Chondrocyte (in vitro differentiated cells): ENCODE measurements around the gene LMNTD2. TPM values are rescaled to one million over a fixed set of nuclear protein-coding genes. Genes with fewer than 3 reads are reported as not detected.

Source experiments
- DNase-seq: peaks from one replicate; pipeline ENCODE4 v3.0.0; 2021; ENCODE audit warnings: mixed read lengths, low spot score
- H3K27ac Mint-ChIP-seq: one replicate; pipeline ENCODE4 v1.8.0; 2021; ENCODE audit warnings: mild to moderate bottlenecking, moderate library complexity, mixed read lengths; ENCODE audit not compliant: unreplicated experiment
- H3K27me3 Mint-ChIP-seq: 2 replicates; pipeline ENCODE4 v1.8.0; 2021; ENCODE audit warnings: low read depth, mixed read lengths
- H3K36me3 Mint-ChIP-seq: 2 replicates; pipeline ENCODE4 v1.8.0; 2021; ENCODE audit warnings: low read depth, mixed read lengths
- H3K4me1 Mint-ChIP-seq: 2 replicates; pipeline ENCODE4 v1.8.0; 2021; ENCODE audit warnings: low read depth, mild to moderate bottlenecking, mixed read lengths
- H3K4me3 Mint-ChIP-seq: one replicate; pipeline ENCODE4 v1.8.0; 2021; ENCODE audit warnings: mild to moderate bottlenecking, moderate library complexity, mixed read lengths; ENCODE audit not compliant: unreplicated experiment
- H3K9me3 Mint-ChIP-seq: 2 replicates; pipeline ENCODE4 v1.8.0; 2021; ENCODE audit warnings: low read depth, mixed read lengths
- CTCF ChIP-seq: fragments of 200-600 bp; sonication (generic); IDR thresholded peaks from 2 replicates; pipeline ENCODE4 v1.5.0; 2021; ENCODE audit warnings: antibody characterized with exemption, mild to moderate bottlenecking, moderate library complexity
- microRNA-seq: library from miRNA; unstranded; fragments of <30 nt; microRNA quantifications from one replicate; pipeline ENCODE4 v1.2.0, GENCODE V29; 2020; ENCODE audit warnings: borderline number of aligned reads
- total RNA-seq: library from RNA; stranded (reverse); gene quantifications from 3 replicates; pipeline ENCODE4 v1.2.1, GENCODE V29; 2021

LMNTD2 gene
- total RNA-seq, 1 donor from 2014 or later: 5.5 TPM

DNA sequence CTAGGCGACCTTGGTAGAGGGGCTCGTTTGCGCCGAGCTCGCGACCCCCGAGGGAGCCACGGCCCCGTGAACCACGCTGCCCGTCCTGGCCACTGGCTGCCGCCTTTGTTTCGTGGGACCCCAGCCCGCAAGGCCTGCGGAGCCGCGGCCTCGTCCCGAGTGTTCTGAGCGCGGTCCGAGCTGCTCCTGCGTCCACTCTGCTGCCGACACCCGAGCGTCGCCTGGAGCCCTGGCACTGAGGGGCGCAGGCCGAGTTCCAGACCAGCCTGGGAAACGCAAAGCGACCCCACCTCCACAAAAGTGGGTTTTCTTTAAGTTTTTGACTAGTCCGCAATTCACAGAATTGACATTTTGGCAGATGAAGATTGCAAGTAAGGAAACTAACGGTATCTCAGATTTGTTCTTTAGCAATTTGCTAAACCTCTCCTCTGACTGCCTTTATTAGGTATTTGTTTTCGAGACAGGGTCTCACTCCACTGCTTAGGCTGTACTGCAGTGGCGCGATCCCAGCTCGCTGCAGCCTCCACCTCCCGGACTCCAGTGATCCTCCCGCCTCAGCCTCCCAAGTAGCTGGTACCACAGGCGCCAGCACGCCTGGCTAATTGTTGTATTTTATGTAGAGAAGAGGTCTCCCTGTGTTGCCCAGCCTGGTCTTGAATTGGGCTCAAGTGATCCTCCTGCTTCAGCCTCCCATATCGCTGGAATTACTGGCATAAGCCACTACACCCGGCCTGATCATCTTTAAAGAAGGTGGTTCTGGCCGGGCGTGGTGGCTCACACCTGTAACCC, 52.6 kb downstream of the LMNTD2 start:
- DNase-seq: no peak
- Mint-ChIP-seq H3K4me3 (peak overlapping the region; percentile 93), H3K4me1 (peaks cover 38% of the 10 kb centered on the region), H3K27ac (peak overlapping the region; percentile 74), H3K27me3 (no peaks in the 10 kb centered on the region), H3K36me3 (peaks cover 7% of the 10 kb centered on the region), H3K9me3 (no peaks in the 10 kb centered on the region)
- no peak for TF ChIP-seq CTCF

DNA sequence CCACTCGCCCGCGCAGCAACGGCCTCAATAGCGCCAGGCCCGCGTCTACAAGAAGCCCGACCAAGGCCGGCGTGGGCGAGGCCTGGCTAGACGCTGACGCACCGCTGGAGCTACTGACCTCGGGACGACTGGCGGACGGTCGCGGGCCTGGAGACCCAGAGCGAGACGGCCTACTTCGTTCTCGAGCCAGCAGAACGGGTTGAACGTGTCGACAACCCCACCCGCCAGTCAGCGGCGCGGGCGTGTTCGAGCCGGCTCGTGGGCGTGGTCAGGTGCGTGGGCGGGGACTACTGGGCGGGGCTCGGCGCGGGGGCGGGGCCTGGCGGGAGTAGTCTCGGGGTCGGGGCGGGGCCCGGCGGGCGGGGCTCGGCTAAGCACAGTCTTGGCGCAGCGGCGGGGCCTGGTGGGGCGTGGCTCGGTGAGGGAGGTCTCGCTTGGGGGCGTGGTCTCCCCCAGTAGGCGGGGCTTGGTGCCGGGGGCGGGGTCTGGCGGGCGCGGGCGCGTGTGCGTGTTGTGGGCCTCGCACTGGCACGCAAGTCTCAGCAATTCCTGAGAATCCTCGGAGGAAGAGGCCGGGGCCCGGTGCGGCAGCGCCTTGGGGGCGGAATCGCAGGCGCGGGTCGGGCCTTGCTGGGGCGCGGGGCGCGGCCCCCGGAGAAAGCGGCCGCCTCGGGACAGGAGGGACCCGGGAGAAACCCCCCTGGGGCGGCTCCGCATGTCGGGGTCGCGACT, 53.4 kb downstream of the LMNTD2 start, which contains the start of gene RNH1:
RNH1 (minus strand) TSS at position 248 of the 732 bp plus-strand sequence. CDS start 5,080 bp downstream, outside the sequence.
- H3K27me3 Mint-ChIP-seq: no peaks in the 10 kb centered on the region
- H3K4me1 Mint-ChIP-seq: peaks cover 40% of the 10 kb centered on the region
- peaks cover 7% of the 10 kb centered on the region for H3K36me3 Mint-ChIP-seq
- H3K9me3 Mint-ChIP-seq: no peaks in the 10 kb centered on the region
- H3K27ac Mint-ChIP-seq: peak within 1 kb of the TSS; percentile 100
- DNase-seq: peak; percentile 100
- no peak for TF ChIP-seq CTCF
- H3K4me3 Mint-ChIP-seq: peak within 1 kb of the TSS; percentile 93

DNA sequence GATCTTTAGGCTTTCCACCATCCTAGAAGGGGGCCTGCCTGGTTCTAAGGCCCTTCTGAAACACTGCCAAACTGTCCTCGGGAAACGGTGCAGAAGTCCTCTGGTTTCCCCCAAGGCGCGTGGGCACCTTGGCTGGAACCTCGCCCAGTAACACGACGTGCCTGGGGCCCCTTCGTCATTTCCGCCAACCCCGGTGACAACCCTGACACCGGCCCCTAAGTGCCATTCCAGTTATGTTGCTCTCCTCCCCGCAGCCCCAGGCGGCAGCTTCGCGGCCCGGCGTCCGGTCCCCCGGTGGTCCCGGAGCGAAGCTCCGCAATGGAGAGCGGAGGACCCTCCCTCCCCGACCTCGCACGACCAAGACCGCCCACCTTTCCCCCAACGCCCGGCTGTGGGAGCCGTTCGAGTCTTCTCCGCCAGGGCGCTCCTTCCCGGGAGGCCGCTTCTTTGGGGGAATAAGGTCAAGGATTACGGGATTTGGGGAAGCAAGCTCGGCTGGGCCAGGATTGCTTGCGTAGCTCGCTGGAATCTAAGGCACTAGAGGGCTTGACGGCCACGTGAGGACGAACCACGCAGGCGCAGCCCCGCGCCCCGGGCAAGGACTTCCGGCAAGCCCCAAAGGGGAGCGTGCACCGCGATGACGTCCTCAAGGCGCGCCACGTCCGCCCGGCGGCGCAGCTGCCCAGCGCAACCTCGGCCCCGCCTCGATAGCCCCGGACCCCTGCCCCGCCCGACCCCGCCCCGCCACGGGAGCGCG, 54.1 kb downstream of the LMNTD2 start:
- Mint-ChIP-seq H3K36me3 (peaks cover 4% of the 10 kb centered on the region), H3K27ac (peak overlapping the region; percentile 100), H3K9me3 (no peaks in the 10 kb centered on the region), H3K4me1 (peaks cover 40% of the 10 kb centered on the region), H3K4me3 (peak overlapping the region; percentile 93), H3K27me3 (no peaks in the 10 kb centered on the region)
- peak; percentile 42 for TF ChIP-seq CTCF
- DNase-seq: no peak

GRCh38 chr11:504994-505344, 55.6 kb downstream of the LMNTD2 start:
- Mint-ChIP-seq H3K36me3 (peaks cover 7% of the 10 kb centered on the region), H3K4me3 (peak overlapping the region; percentile 93), H3K27ac (peak overlapping the region; percentile 100), H3K4me1 (peaks cover 39% of the 10 kb centered on the region), H3K27me3 (no peaks in the 10 kb centered on the region), H3K9me3 (no peaks in the 10 kb centered on the region)
- TF ChIP-seq CTCF: no peak
- no peak for DNase-seq

Small RNA genes within 50 kb of the gene (microRNA-seq; reads per million reads assigned to microRNA genes)
- gene MIR210: 913 reads per million, percentile 78 among the genes with 10 or more reads in this experiment

Other genes starting within 250 kb of the LMNTD2 start
- 1.0 to 3.3 TPM (median 1.6 TPM) in 3 replicates for gene IFITM1, start 246.7 kb downstream of the LMNTD2 start, total RNA-seq
- 377 to 394 TPM (median 392 TPM) in 3 replicates for gene IFITM3, start 239.9 kb downstream of the LMNTD2 start, total RNA-seq
- gene B4GALNT4, start 191.2 kb downstream of the LMNTD2 start, total RNA-seq: 37.0 to 39.1 TPM (median 37.2 TPM) in 3 replicates
- 0.56 to 0.92 TPM (median 0.85 TPM) in 3 replicates for gene PKP3, start 166.5 kb downstream of the LMNTD2 start, total RNA-seq
- gene SIGIRR, start 145.7 kb downstream of the LMNTD2 start, total RNA-seq: 12.3 to 26.6 TPM (median 25.9 TPM) in 3 replicates
- not detected in 3 replicates for gene ANO9, start 118.7 kb downstream of the LMNTD2 start, total RNA-seq
- gene PTDSS2, start 110.5 kb downstream of the LMNTD2 start, total RNA-seq: 30.0 to 32.5 TPM (median 32.0 TPM) in 3 replicates
- gene RNH1, start 53.5 kb downstream of the LMNTD2 start, total RNA-seq: 146 to 166 TPM (median 161 TPM) in 3 replicates
- gene HRAS, start 25.2 kb downstream of the LMNTD2 start, total RNA-seq: 65.1 to 77.7 TPM (median 68.0 TPM) in 3 replicates
- 2.6 to 2.9 TPM (median 2.7 TPM) in 3 replicates for gene LRRC56, start 23.2 kb downstream of the LMNTD2 start, total RNA-seq
- gene RASSF7, start 232 bp upstream of the LMNTD2 start, total RNA-seq: 20.0 to 31.3 TPM (median 28.7 TPM) in 3 replicates
- gene PHRF1, start 15.7 kb upstream of the LMNTD2 start, total RNA-seq: 24.6 to 34.1 TPM (median 25.9 TPM) in 3 replicates
- 6.5 to 11.4 TPM (median 7.7 TPM) in 3 replicates for gene IRF7, start 55.2 kb upstream of the LMNTD2 start, total RNA-seq
- not detected in 3 replicates for gene CDHR5, start 64.2 kb upstream of the LMNTD2 start, total RNA-seq
- 0.72 TPM in 1 of 3 replicates, not detected in the others for gene SCT, start 66.4 kb upstream of the LMNTD2 start, total RNA-seq
- gene DRD4, start 76.5 kb upstream of the LMNTD2 start, total RNA-seq: 0.55 to 1.7 TPM (median 1.00 TPM) in 3 replicates
- gene DEAF1, start 134.5 kb upstream of the LMNTD2 start, total RNA-seq: 67.6 to 70.4 TPM (median 67.9 TPM) in 3 replicates
- 16.9 to 31.3 TPM (median 20.3 TPM) in 3 replicates for gene TMEM80, start 135.1 kb upstream of the LMNTD2 start, total RNA-seq
- 17.2 to 51.6 TPM (median 45.7 TPM) in 3 replicates for gene EPS8L2, start 145.5 kb upstream of the LMNTD2 start, total RNA-seq
- 128 to 227 TPM (median 151 TPM) in 3 replicates for gene TALDO1, start 186.7 kb upstream of the LMNTD2 start, total RNA-seq
- 47.2 to 55.0 TPM (median 52.3 TPM) in 3 replicates for gene GATD1, start 216.7 kb upstream of the LMNTD2 start, total RNA-seq
- 0.20 to 0.67 TPM (median 0.41 TPM) in 3 replicates for gene CEND1, start 229.4 kb upstream of the LMNTD2 start, total RNA-seq
- gene SLC25A22, start 237.5 kb upstream of the LMNTD2 start, total RNA-seq: 15.6 to 24.4 TPM (median 16.0 TPM) in 3 replicates
- gene PIDD1, start 244.5 kb upstream of the LMNTD2 start, total RNA-seq: 12.5 to 14.9 TPM (median 12.8 TPM) in 3 replicates
- 1,144 to 1,291 TPM (median 1,171 TPM) in 3 replicates for gene RPLP2, start 249.2 kb upstream of the LMNTD2 start, total RNA-seq